Erythroblast (primary cell): ENCODE data around the gene SUN1.
"Not testable (repeated sequence)": the region's sequence is repeated elsewhere in the genome, so short reads cannot be mapped to it uniquely, and the experiment has no call there.

Source experiments
- DNase-seq, 2 experiments: peaks; one replicate each; lab custom pipeline; 2025; lab: John Stamatoyannopoulos, UW
- GATA1 ChIP-seq: IDR thresholded peaks from 2 replicates; pipeline ENCODE4 v1.6.1; 2011; ENCODE audit warnings: low read depth, mild to moderate bottlenecking, control low read depth, low read length, moderate library complexity
- POLR2A ChIP-seq: IDR thresholded peaks from 2 replicates; pipeline ENCODE4 v1.6.1; 2011; ENCODE audit warnings: mild to moderate bottlenecking, low read length

Gene SUN1

DNA sequence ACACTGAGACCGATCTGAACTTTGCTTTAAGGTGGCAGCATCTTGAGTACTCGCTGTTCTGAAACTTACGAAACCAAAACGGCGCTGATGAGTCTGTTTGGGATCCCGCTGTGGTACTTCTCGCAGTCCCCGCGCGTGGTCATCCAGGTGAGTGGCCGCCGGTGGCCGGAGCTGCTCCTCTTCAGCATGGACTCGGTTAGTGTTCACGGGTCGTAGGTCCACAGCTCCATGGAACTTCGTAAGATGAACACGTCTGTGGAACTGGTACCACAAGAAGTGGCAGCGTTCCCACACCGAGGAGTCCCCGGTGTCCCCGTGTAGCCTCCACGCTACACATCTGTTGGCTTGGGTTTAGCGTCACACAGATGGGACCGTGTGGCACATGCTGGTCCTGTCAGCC, 33.6 kb downstream of the SUN1 start:
- TF ChIP-seq POLR2A: no peak
- no peak for TF ChIP-seq GATA1
- DNase-seq: no peak

DNA sequence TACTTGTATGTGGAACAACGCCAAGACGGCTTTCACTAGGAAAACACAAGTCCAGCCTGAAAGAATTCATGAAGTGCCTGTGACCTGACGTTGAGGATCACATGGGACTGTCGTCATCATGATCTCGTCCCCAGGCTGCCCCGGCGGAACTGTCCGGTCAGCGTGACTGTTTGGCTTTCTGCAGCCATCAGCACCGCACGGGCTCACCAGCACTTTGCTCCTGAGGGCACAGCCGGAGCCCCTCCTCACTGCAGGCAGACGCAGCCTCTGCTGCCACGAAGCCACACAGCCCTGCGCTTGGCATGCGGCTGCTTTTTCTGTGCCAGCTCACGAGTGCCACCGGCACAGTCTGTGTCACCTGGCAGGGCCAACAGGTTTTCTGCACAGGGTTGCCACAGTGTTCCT, 34.7 kb downstream of the SUN1 start:
- DNase-seq: no peak

DNA sequence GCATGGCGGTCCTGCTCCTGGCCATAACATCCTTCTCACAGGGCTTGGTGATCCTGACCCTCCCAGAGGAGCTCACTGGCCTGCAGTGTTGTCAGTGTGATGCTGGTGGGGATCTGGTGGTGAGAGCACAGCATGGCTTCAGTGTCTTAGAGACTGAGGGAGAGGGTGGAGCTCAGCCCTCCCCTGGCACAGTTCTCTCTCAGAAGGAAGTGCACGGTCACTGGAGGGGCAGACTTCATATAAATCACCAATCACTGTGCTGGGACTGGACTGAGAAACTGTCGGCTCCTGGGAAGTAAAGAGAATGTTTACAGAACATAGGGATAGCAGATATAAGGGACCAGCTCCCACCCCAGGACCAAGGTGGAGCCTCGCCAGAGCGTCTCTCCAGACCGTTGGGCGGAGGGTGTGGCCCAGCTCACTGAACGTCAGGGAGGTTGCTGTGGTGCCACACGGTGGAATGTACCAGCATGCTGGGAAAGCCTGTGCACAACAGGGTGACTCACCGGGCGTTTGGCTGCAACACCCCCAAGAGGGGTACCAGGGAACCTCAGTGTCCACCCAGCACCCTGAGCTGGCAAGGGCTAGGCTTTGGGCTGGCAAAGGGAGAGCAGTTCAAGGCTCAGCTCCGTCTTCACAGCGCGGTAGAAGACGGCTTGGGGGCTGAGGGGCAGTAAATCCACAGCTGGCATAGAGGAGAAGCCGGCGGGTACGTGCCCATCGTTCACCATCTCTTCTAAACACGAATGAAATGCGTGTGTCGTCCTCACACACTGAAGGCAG, 35.3 kb downstream of the SUN1 start:
- peak in 1 of 2 experiments; percentile 16 for DNase-seq
- TF ChIP-seq POLR2A (no peak), GATA1 (no peak)

More for the DNA sequence above, 34.7 kb downstream of the SUN1 start:
- TF ChIP-seq POLR2A: no peak
- TF ChIP-seq GATA1: no peak

DNA sequence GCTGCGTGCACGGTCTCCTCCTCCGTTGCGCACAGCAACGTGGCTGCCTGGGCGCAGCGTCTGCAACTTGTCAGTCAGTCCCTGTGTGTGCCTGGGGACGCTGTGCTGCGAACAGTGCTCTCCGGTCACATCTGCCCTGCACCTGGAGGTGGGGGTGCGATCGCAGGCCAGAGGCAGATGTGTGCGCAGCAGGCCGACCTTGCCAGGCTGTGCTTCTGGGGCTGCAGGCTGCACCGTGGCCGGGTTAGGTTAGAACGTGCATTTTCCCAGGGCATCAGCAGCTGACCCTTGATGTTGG, 35.9 kb downstream of the SUN1 start:
- TF ChIP-seq POLR2A (no peak), GATA1 (no peak)
- no peak for DNase-seq

DNA sequence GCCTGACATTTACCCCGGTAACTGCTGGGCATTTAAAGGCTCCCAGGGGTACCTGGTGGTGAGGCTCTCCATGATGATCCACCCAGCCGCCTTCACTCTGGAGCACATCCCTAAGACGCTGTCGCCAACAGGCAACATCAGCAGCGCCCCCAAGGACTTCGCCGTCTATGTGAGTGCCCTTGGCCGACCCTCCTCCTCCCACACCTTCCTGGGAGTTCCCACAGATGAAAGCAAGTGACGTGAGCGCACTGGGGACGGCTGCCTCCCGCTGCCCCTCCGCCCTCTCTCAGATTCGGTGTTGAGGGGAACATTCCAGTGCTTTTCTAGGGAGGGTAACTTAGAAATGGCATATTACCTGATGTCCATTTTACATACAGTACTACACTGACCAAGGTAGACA, 37.1 kb downstream of the SUN1 start:
- DNase-seq: no peak
- no peak for TF ChIP-seq GATA1
- no peak for TF ChIP-seq POLR2A

DNA sequence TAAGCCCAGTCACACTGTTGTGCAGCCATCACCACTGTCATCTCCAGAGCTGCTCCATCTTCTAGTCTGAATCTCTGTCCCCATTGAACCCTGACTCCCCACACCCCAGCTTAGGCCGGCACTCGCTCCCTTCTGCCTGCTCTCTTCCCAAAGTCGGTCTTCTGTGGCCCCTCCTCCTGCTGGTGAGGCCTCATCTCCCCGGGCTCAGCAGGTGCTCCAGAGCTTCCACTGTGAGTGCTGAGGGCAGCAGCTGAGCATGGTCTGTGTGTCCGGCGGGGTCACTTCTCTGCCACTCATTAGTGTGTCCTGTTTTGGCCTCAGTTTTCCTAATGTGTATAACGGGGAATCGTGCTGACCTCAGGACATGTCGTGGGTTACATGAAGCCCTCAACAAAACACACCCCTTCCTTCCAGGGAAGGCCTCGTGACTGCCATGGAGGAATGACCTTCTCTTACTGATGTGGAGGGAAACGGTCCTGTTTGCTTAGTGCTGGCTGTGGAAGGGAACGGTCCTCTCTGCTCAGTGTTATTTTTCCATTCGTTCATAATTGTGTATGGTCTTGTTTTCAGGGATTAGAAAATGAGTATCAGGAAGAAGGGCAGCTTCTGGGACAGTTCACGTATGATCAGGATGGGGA, 39.7 kb downstream of the SUN1 start:
- TF ChIP-seq POLR2A (no peak), GATA1 (no peak)
- DNase-seq: peak in 1 of 2 experiments; percentile 21

DNA sequence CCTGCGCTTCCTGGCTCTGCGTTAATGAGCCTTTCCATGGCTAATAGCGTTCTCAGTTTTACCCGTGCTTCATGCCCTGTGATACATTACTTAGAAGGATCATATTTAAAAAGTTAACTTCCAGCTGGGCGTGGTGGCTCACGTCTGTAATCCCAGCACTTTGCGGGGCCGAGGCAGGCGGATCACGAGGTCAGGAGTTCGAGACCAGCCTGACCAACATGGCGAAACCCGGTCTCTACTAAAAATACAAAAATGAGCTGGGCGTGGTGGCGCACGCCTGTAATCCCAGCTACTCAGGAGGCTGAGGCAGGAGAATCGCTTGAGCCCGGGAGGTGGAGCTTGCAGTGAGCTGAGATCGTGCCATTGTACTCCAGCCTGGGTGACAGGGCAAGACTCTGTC, 40.4 kb downstream of the SUN1 start:
- DNase-seq: not testable (repeated sequence)

DNA sequence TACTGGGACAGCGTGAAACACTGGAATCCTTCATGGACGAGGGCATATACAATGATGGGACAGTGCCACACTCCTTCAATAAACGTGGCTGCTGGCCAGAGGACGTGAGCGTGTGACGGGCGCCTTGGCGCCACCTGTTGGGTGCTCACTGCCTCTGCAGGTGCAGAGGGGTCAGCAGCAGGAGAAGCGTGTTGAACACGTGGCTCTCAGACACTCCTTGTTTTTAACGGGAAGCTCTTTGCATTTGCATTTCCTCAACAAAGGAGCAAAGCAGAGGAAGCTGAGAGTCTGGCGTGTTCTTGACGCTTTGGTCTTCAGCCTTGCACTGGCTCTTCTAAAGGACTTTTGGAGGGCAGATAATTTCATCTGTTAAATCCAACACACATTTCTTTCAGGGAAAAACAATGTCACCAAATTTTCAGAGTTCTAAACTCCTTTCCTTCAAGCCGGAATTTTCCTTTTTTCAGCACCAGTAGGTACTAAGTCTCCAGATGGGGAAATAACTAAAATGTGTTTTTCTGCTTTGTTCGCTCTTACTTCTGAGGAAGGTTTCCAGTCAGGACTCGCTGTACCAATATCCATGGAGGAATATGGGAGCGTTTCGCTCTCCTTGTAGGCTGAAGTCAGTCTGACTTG, 41.2 kb downstream of the SUN1 start:
- TF ChIP-seq POLR2A: no peak
- TF ChIP-seq GATA1: no peak
- peak; percentile 88 to 90 for DNase-seq

DNA sequence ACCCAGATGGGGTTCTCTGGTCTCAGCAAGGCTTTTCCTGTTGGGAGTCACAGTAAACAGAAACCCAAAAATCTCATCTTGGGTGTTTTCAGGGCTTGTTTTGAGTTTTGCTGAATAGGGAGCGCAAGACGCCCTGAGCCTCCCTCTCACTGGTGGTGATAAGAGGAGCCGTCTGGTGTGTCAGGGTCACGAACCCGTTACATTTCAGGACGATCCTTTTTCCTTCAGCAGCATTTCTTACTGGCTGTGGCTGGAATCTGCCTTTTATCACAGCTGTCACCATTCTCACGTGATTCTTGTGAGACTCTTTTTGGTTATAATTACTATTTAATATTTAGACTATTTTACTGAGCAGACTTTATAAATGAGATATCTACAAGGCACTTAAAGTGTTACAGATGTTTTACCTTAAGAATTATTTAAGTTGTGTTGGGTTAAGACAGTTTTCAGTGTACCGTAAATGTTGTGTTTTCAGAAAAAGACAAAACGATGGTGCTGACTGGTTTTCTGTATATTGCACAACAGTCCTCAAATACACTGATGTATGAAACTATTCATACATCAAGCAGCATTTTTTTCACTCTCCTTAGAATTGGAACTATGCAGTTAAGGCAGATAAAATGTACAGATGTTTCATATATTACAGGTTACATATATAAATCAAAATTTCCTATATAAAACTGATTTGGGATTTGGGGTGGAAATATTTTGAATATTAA, 41.9 kb downstream of the SUN1 start:
- TF ChIP-seq POLR2A (no peak), GATA1 (no peak)
- peak; percentile 63 to 68 for DNase-seq

DNA sequence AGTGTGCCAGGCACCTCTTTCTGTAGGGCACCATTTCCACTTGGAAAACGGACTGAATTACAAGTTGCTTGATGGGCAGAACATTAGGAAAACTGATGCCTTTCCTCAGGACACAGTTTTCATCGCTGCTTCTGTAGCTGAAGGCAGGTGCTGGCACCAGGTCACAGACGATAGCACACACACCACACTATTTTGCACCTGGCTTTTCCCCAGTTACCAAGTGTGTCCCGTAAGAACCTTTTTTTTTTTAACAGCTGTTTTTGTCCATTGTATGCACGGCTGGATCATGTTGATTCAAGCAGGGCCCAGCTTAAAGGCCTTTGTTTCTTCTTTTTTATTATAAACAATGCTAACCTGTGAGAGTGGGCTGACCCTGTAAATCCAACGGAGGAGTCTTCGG, 42.8 kb downstream of the SUN1 start:
- peak in 1 of 2 experiments; percentile 38 for DNase-seq
- TF ChIP-seq GATA1 (no peak), POLR2A (no peak)

DNA sequence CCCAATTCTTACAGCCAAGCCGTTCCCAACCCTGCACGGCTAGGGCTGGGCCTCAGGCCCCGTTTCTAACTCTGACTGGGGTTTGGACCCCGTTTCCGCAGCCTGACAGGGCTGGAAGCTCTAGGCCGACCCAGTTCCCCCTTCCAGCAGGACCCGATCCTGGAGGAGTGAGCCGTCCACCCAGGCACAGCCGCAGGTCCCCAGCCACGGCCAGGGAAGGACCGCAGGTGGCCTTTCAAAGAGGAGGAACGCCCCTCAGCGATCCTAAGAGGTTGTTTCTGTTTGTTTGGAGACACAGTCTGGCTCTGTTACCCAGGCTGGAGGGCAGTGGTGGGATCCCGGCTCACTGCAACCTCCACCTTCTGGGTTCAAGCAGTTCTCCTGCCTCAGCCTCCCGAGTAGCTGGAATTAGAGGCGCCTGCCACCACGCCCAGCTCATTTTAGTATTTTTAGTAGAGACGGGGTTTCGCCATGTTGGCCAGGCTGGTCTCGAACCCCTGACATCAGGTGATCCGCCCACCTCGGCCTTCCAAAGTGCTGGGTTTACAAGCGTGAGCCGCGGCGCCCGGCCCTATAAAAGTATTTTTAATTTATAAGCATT, 43.3 kb downstream of the SUN1 start:
- peak in 1 of 2 experiments; percentile 51 for DNase-seq
- no peak for TF ChIP-seq POLR2A
- TF ChIP-seq GATA1: no peak

DNA sequence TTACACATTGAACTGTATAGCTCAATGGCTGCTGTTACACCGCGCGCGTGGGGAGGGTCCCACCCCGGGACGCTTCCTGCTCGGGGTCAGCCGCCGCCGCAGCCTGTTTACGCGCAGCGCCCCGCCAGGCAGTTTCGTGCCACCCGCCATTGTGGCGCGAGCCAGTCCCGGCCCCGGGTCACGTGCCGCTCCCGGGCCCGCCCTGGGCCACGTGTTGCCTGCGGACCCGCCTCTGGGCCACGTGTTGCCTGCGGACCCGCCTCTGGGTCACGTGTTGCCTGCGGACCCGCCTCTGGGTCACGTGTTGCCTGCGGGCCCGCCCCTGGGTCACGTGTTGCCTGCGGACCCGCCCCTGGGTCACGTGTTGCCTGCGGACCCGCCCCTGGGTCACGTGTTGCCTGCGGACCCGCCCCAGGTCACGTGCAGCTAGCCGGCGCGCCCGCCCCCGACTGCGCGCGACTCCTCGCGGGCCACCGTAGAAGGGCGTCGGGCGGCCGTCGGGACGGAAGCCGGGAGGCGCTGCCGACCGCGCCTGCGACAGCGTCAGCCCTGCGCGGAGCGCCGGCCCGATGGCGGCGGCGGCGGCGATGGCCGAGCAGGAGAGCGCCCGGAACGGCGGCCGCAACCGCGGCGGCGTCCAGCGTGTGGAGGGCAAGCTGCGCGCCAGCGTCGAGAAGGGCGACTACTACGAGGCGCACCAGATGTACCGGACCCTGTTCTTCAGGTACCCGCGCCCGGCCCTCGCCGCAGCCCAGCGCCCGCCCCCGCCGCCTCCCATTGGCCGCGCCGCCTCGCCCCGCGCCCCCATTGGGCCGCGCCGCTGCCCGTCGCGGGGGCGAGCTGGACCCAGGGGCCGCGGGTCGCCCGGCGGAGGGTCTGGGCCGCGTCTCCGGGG, 44.0 kb downstream of the SUN1 start, which contains the start of gene GET4:
TSS of gene GET4 (plus strand) at position 478 of the 895 bp plus-strand sequence. CDS start at position 570, 92 bp downstream.
- peak; percentile 99 for DNase-seq

More for the DNA sequence above, 44.0 kb downstream of the SUN1 start, which contains the start of gene GET4:
- TF ChIP-seq POLR2A: peak; percentile 74
- TF ChIP-seq GATA1: no peak
